HG03135 (cell line): ENCODE results near the gene SETD7.
"Not testable (repeated sequence)": the region's sequence is repeated elsewhere in the genome, so short reads cannot be mapped to it uniquely, and the experiment has no call there.

Experiments used
- ATAC-seq: cut with Tn5 transposase; IDR thresholded peaks from one replicate; pipeline ENCODE4 v1.9.1; 2021; ENCODE audit warnings: mild to moderate bottlenecking, moderate library complexity; ENCODE audit not compliant: unreplicated experiment

The SETD7 gene

DNA sequence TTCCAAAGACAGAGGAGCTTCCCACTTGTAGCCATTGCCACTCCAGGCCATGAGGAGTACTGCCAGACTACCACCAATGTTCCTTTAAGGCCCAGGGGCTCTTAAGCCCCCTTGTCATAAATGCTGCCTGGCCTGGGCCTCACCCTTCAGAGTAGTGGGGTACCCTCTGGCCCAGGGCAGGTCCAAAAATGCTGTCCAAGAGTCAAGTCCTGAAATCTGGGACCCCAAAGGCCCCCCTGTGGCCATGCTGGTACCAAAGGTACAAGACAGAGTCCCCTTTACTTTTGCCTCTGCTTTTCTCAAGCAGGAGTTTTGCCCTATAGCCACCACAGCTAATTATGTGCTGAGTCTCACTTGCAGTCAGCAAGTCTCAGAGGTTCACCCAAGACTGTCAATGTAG is 85.7 kb downstream of the SETD7 start:
- no peak for ATAC-seq

- ATAC-seq = no peak
Observed at GRCh38 chr4:139469869-139470268, 86.2 kb downstream of the SETD7 start.

DNA sequence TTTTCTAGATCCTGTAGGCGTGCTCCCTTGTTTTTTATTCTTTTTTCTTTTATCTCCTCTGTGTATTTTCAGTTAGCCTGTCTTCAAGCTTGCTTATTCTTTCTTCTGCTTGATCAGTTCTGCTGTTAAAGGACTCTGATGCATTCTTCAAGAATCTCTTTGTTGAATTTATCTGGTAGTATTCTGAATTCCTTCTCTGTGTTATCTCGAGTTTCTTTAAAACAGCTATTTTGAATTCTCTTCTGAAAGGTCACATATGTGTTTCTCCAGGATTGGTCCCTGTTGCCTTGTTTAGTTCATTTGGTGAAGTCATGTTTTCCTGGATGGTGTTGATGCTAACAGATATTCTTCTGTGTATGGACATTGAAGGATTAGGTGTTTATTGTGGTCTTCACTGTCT is 86.8 kb downstream of the SETD7 start:
- ATAC-seq = no peak

- ATAC-seq = not testable (repeated sequence)
Observed at GRCh38 chr4:139468756-139469155, 87.3 kb downstream of the SETD7 start.

DNA sequence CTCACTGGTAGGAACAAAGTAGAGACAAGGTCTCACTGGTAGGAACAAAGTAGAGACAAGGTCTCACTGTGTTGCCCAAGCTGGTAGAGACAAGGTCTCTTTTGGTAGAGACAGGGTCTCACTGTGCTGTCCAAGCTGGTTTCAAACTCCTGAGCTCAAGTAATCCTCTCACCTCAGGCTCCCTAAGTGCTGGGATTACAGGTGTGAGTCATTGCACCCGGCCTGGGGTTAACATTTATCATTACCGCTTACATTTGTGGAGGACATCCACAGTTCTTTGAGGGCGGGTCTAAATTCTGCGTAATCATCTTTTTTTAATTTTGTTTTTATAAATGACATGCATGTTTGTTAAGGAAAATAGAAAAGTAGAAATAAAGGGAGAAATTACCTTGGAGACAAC is 90.1 kb downstream of the SETD7 start:
- no peak for ATAC-seq

- not testable (repeated sequence) for ATAC-seq
Observed at GRCh38 chr4:139464512-139464911, 91.5 kb downstream of the SETD7 start.

- no peak for ATAC-seq
Observed at GRCh38 chr4:139461022-139461628, 94.9 kb downstream of the SETD7 start.

- no peak for ATAC-seq
Observed at GRCh38 chr4:139460565-139460964, 95.5 kb downstream of the SETD7 start.

DNA sequence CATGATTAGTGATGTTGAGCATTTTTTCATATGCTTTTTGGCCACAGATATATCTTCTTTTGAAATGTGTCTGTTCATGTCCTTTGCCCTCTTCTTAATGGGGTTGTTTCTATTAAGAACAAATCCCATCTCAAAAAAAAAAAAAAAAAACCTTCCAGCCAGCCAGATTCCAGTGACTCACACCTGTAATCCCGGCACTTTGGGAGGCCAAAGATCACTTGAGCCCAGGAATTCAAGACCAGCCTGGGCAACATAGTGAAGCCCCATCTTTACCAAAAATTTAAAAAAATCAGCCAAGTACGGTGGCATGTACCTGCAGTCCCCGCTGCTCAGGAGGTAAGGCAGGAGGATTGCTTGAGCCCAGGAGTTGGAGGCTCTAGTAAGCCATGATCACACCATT is 97.0 kb downstream of the SETD7 start:
- ATAC-seq = no peak

DNA sequence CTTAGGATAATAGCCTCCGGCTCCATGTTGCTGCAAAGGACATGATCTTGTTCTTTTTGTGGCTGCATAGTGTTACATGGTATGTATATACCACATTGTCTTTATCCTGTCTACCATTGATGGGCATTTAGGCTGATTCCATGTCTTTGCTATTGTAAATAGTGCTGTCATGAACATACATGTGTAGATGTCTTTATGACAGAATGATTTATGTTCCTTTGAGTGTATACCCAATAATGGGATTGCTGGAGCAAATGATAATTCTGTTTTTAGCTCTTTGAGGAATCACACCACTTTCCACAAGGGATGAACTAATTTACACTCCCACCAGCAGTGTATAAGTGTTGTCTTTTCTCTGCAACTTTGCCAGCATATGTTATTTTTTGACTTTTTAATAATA is 97.5 kb downstream of the SETD7 start:
- ATAC-seq = no peak

GRCh38 chr4:139457318-139457717 is 98.7 kb downstream of the SETD7 start:
- ATAC-seq = no peak

GRCh38 chr4:139455126-139455538 is 100.9 kb downstream of the SETD7 start:
- ATAC-seq = no peak

GRCh38 chr4:139454111-139455045 is 101.6 kb downstream of the SETD7 start, which contains the start of gene RAB33B:
Gene RAB33B (plus strand): TSS chr4:139454121. CDS start chr4:139454196, 75 bp downstream.
- peak; percentile 4 for ATAC-seq

GRCh38 chr4:139453371-139454110 is 102.5 kb downstream of the SETD7 start:
- ATAC-seq = peak; percentile 91

- ATAC-seq = peak; percentile 55
Observed at GRCh38 chr4:139453041-139453370, 103.0 kb downstream of the SETD7 start.

- ATAC-seq = no peak
Observed at GRCh38 chr4:139451997-139452396, 104.0 kb downstream of the SETD7 start.

- ATAC-seq = no peak
Observed at GRCh38 chr4:139450586-139450985, 105.4 kb downstream of the SETD7 start.

GRCh38 chr4:139447078-139447477 is 108.9 kb downstream of the SETD7 start:
- not testable (repeated sequence) for ATAC-seq
